ENCODE data around the gene NFE2L2.
A peak's percentile ranks its signal among the peaks of the same experiment; 100 is the strongest.

Gene NFE2L2

DNA sequence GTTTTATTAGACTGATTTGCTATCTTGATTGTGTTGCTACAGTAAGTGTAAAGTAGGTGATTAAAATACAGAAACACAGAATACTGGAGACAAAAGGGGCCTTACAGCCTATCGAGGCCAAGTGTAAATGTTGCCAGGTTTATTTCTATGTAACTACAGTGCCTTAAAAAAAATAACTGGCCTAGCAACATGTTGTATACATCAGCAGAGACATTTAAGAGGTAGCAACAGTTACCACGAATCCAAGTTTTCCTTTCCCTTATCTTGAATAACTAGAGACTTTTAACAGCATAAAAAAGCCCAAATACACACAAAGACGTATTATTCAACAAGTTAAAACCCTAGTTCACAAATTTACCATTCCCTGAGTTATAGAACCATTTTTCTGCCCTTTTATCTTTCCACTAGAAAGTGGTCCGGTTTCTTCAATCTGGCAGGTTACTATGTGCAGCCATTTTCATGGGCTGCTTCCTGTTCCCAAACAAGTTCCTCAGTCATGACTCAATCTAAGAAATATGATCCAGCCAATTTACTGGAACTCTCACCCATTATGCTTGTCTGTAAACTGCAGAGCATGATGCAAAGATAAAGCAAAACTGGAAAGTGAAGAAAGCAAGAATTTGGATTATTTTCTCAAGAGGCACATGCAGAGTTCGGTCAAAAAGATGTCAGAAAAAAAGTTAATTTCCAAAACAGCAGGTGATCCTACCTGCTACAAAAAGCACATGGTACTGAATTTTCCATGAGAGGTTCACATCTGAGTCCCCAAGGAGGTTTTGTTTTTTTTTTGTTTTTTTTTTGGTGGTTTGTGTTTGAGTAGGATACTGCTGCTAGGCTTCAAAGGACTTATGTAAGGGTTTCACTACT is 22.2 kb downstream of the NFE2L2 start:
- H3K4me3 ChIP-seq (ENCODE audit: low read depth, low read length), result peak overlapping the region; percentile 38
- no peak for TF ChIP-seq CTCF (IDR thresholded peaks at IDR 0.05; ENCODE audit: low read depth, low read length)

DNA sequence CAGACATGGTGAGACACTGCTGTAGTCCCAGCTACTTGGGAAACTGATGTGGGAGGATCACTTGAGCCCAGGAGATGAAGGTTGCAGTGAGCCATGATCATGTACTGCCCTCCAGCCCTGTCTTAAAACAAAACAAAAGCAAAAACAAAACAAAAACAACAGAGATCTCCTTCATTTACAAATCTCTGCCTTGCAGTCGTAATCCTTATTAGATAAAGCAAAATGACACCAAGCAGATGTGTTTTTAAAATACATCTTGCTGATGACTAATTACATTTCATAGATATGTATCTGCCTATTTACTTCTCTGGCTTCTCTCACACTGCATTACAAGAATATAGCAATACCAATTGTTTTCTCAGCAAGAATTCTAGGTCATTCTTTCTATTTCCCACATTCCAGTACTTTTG is 22.8 kb downstream of the NFE2L2 start:
- TF ChIP-seq CTCF (IDR thresholded peaks at IDR 0.05; ENCODE audit: low read depth, low read length), result no peak
- H3K4me3 ChIP-seq (ENCODE audit: low read depth, low read length), result peak overlapping the region; percentile 38

DNA sequence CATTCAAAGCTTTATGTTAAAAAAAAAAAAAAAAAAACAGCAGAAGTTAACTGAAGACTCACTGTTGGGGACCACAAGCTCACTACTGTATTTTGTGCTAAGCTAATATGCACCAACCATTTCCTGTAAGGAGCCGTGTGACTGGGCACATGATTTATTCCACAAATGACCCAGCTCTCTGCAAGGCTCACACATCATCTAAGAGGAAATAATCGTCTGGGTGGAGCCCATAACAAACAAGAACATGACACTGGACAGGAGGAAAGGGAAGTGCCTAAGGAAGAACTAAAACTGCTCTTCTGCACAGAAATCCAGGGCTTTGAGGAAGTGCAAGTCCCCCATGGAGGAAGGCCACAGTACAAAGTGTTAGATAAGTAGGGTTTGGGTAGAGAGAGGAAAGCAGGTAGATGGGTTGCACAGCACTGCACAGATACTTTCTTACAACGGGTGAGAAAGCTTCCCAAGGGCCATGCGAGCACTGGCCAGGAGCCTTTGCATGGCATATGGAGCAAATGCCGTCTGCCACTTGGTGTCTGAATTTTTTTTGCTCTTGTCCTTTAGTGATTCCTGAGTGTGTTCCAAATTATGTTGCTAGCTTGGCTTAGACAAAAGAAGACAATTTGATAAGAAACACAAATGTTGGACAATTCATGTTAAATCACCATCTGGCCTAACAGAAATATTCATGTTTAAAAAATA is 24.4 kb downstream of the NFE2L2 start:
- H3K4me3 ChIP-seq (ENCODE audit: low read depth, low read length), result peak overlapping the region; percentile 10; the same call in 1 of the 2 replicates
- TF ChIP-seq CTCF (IDR thresholded peaks at IDR 0.05; ENCODE audit: low read depth, low read length), result no peak

DNA sequence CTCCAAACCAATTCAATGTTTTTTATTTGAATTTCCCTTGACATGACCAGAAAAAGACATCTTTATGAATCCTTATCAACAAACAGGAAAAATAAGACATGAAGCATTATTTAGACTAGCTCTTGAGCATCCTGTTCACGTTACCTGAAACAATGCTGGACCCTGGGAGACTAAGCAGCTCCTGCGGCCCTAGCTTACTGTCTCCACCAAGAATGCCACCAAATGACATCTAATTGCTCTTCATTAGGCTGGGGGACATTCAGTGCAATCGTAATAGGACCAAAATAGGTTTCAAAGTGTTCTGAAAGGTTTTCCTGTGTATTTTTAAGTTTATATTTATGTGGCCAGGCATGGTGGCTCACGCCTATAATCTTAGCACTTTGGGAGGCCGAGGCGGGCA is 25.5 kb downstream of the NFE2L2 start:
- no peak for TF ChIP-seq CTCF (IDR thresholded peaks at IDR 0.05; ENCODE audit: low read depth, low read length)
- no peak overlapping the region for H3K4me3 ChIP-seq (ENCODE audit: low read depth, low read length)

DNA sequence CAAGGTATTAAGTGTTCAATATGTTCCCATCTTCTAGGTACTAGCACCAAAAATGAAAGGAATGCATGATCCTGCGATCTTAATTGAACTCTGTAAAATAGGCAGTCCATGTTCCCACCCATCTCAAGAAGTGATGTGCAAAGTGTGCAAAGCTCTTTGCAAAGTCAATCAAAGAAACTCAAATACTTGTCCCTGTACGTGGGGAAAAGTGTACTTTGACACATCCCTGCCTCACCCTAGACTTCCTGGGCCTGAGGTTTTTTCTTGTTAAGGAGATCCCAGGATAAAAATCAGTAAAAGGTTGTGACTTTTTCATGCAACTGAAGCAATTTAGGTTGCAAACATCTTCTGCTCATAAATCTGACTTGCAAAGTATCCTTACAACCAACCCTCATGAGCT is 26.6 kb downstream of the NFE2L2 start:
- no peak for TF ChIP-seq CTCF (IDR thresholded peaks at IDR 0.05; ENCODE audit: low read depth, low read length)
- H3K4me3 ChIP-seq (ENCODE audit: low read depth, low read length), result no peak overlapping the region

DNA sequence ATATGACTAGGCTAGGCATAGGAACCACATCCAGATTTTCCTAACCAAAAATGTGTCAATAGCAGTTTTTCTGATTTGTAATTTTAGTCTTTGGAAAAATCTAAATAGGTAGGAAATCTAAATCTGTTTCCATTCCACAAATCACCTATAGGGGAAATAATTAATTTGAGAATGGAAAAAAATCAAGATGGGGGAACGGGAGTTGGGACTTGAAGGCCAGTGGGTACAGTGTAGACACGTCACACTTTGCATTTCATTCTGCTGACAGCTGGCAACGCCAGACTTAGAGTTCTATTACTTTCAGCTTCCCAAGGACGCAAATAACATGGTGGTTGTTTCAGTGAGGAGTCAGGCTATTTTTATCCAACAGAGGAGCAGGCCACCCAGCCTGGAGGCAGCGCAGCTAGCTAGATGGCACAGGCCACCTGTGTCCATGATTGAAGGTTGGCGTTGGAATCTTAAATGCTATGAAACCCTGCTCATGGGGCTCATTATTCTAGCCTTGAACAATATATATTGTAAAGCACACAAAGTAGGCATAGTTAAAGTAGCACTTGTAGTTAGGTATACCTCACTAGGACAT is 28.6 kb downstream of the NFE2L2 start:
- TF ChIP-seq CTCF (IDR thresholded peaks at IDR 0.05; ENCODE audit: low read depth, low read length), result no peak
- no peak overlapping the region for H3K4me3 ChIP-seq (ENCODE audit: low read depth, low read length)

DNA sequence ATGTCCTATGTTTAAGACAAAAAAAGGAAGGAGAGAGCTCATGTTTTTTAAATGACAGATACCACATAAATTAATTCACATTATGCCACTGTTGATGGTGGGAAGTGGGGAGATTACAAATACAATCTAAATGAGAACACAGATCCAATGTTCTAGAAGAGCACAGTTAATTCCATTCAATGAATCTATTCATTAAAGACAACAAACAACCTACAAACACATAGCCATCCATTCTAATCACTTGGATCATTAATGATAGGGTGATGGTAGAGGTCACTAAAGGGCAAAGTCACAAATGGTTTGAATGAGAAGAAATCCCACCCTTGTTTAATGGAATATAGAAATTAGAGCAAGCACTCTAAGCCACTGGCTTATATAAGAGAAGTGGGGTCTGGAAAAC is 30.3 kb downstream of the NFE2L2 start:
- no peak overlapping the region for H3K4me3 ChIP-seq (ENCODE audit: low read depth, low read length)
- no peak for TF ChIP-seq CTCF (IDR thresholded peaks at IDR 0.05; ENCODE audit: low read depth, low read length)
